RWPE2 (cell line): ENCODE measurements around the gene COG7.

Experiments used
- ATAC-seq: fragments of 200-7000 bp; cut with Tn5 transposase; 3 replicates; pipeline ENCODE4 v1.9.1; 2021; ENCODE audit warnings: low read depth
- DNase-seq: peaks from one replicate; pipeline ENCODE4 v3.0.0-alpha.2; 2020; ENCODE audit warnings: low spot score
- H3K27ac ChIP-seq: fragments of 450-650 bp; 2 replicates; pipeline ENCODE4 v1.5.1; 2017; ENCODE audit warnings: mild to moderate bottlenecking; ENCODE audit not compliant: poor library complexity, severe bottlenecking
- H3K27me3 ChIP-seq: fragments of 250-450 bp; sonication (Bioruptor Pico); 2 replicates; pipeline ENCODE4 v1.5.1; 2021; ENCODE audit warnings: mild to moderate bottlenecking, moderate library complexity; ENCODE audit not compliant: insufficient read depth, poor library complexity, severe bottlenecking
- H3K36me3 ChIP-seq: fragments of 250-450 bp; sonication (Bioruptor Pico); 2 replicates; pipeline ENCODE4 v1.5.1; 2020; ENCODE audit warnings: low read depth, mild to moderate bottlenecking, moderate library complexity
- H3K4me1 ChIP-seq: fragments of 250-450 bp; sonication (Bioruptor Pico); 2 replicates; pipeline ENCODE4 v1.5.1; 2021; ENCODE audit warnings: mild to moderate bottlenecking, moderate library complexity; ENCODE audit not compliant: insufficient read depth, poor library complexity, severe bottlenecking
- H3K4me3 ChIP-seq: fragments of 250-450 bp; sonication (Bioruptor Pico); 2 replicates; pipeline ENCODE4 v1.5.1; 2021; ENCODE audit warnings: mild to moderate bottlenecking, moderate library complexity; ENCODE audit not compliant: severe bottlenecking
- H3K9me3 ChIP-seq: fragments of 250-450 bp; sonication (Bioruptor Pico); 2 replicates; pipeline ENCODE4 v1.5.1; 2021; ENCODE audit warnings: mild to moderate bottlenecking, moderate library complexity; ENCODE audit not compliant: severe bottlenecking
- TF ChIP-seq, protein P1 (sequence below): fragments of 450-650 bp; IDR thresholded peaks from one replicate; pipeline ENCODE4 v1.5.1; 2017; ENCODE audit warnings: mild to moderate bottlenecking, moderate library complexity; ENCODE audit not compliant: poor library complexity, severe bottlenecking

The COG7 gene

DNA sequence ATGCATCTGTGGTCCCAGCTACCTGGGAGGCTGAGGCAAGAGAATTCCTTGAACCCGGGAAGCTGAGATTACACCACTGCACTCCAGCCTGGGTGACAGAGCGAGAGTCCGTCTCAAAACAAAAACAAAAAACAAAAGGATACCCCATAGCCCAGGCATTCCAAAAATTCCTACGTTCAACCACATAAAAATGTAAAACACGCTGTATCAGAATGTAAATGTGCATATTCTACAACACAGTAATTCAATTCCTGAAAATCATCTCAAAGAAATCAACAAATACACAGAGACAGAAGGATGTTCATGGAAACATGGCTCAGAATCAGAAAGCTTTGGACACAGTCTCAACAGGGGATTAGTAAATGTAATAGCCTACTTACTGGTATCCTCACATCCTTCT, 33.0 kb downstream of the COG7 start:
- ATAC-seq: no peak

DNA sequence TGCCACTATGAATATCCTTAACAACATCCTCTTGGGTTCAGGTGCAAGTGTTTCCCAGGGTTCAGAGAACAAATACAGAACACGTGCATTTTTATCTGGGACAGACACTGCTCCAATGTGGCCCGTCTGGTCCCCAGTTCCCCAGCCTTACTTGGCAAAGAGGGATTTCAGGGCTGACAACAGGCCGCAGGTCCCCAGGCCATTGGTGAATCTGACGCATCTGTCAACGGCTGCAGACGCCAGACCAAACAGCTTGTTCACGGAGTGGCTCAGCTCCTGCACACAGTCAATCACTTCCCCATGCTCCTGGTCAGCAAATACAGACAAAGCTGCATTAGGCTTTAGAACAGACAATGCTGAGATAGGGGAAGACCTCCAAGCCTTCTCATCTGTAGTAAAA, 36.2 kb downstream of the COG7 start:
- no peak overlapping the region for H3K4me3 ChIP-seq

More for the DNA sequence above, 33.0 kb downstream of the COG7 start:
- Histone ChIP-seq H3K9me3 (no peaks in the 10 kb centered on the region), H3K4me1 (peaks cover 17% of the 10 kb centered on the region), H3K36me3 (peaks cover 22% of the 10 kb centered on the region), H3K27ac (no peak overlapping the region), H3K4me3 (no peak overlapping the region), H3K27me3 (no peaks in the 10 kb centered on the region)
- no peak for DNase-seq
- TF ChIP-seq, protein P1, sequence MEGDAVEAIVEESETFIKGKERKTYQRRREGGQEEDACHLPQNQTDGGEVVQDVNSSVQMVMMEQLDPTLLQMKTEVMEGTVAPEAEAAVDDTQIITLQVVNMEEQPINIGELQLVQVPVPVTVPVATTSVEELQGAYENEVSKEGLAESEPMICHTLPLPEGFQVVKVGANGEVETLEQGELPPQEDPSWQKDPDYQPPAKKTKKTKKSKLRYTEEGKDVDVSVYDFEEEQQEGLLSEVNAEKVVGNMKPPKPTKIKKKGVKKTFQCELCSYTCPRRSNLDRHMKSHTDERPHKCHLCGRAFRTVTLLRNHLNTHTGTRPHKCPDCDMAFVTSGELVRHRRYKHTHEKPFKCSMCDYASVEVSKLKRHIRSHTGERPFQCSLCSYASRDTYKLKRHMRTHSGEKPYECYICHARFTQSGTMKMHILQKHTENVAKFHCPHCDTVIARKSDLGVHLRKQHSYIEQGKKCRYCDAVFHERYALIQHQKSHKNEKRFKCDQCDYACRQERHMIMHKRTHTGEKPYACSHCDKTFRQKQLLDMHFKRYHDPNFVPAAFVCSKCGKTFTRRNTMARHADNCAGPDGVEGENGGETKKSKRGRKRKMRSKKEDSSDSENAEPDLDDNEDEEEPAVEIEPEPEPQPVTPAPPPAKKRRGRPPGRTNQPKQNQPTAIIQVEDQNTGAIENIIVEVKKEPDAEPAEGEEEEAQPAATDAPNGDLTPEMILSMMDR: no peak

DNA sequence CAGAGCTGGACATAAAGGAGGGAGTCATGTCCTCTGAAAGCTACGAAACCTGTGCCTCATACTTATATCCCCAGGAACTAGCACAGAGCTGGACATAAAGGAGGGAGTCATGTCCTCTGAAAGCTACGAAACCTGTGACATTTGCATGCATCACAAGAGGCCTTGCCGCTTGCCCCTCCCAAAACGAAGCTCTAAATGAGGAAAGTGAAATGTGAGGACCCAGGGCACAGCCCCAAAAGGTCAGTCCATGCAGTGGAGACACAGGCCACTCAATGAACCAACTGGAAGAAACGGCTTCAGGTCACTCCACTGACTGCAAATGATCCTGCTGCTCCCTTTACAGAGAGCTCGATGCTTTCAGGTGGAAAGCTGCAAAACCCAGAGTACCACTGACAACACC, 38.3 kb downstream of the COG7 start:
- H3K36me3 ChIP-seq: peaks cover 53% of the 10 kb centered on the region
- ATAC-seq: no peak
- H3K27me3 ChIP-seq: no peaks in the 10 kb centered on the region

More for the DNA sequence above, 36.2 kb downstream of the COG7 start:
- no peak overlapping the region for H3K27ac ChIP-seq
- ATAC-seq (no peak), DNase-seq (no peak)
- peaks cover 43% of the 10 kb centered on the region for H3K36me3 ChIP-seq
- TF ChIP-seq, protein P1: no peak
- no peaks in the 10 kb centered on the region for H3K4me1 ChIP-seq
- H3K9me3 ChIP-seq: no peaks in the 10 kb centered on the region
- H3K27me3 ChIP-seq: no peaks in the 10 kb centered on the region

DNA sequence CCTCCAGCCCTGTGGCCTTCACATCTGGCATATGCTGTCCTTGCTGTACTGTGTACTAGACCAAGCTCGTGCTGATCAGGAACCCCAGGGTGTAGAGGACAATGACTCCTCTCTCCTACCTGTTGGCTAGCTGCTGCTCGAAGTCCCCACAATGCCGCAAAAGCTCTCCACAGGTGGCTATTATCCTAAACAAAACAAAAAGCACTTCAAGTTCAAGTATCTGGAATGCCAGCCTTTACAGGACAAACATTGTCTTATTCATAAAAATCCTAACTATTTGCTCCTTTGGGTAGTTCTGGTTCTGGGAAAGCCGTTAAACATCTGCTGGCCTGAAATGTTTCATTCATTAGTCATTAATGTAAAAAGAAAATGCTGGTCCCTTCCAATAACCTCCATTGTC, 42.8 kb downstream of the COG7 start:
- peaks cover 52% of the 10 kb centered on the region for H3K36me3 ChIP-seq
- TF ChIP-seq, protein P1: no peak
- no peak for ATAC-seq
- no peaks in the 10 kb centered on the region for H3K27me3 ChIP-seq
- H3K4me1 ChIP-seq: no peaks in the 10 kb centered on the region
- H3K4me3 ChIP-seq: no peak overlapping the region
- H3K27ac ChIP-seq: no peak overlapping the region
- no peaks in the 10 kb centered on the region for H3K9me3 ChIP-seq
- no peak for DNase-seq

More for the DNA sequence above, 38.3 kb downstream of the COG7 start:
- DNase-seq: no peak
- Histone ChIP-seq H3K4me3 (no peak overlapping the region), H3K27ac (no peak overlapping the region), H3K4me1 (no peaks in the 10 kb centered on the region), H3K9me3 (no peaks in the 10 kb centered on the region)
- TF ChIP-seq, protein P1: no peak

DNA sequence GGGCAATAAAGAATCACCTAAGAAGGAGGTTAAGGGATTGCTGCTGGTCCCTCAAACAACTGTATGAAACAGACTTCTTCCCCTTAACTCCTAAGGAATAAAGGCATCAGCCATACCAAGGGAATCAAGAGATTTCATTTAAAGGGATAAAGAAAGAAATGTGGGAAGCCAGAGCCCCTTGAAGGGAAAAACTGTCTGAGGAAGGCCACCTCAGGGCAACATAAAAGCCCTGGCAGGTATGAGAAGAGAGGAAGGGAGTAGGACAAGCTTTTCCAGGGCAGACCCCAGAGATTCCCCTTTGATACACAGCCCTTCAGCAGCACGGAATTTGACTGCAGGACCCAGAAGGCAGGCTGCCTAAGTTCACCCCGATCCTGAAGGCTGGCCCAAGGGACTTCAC, 43.5 kb downstream of the COG7 start:
- Histone ChIP-seq H3K36me3 (peaks cover 57% of the 10 kb centered on the region), H3K4me1 (no peaks in the 10 kb centered on the region), H3K27me3 (no peaks in the 10 kb centered on the region), H3K27ac (no peak overlapping the region), H3K9me3 (no peaks in the 10 kb centered on the region), H3K4me3 (no peak overlapping the region)
- no peak for ATAC-seq
- no peak for DNase-seq
- TF ChIP-seq, protein P1: no peak
